ENCODE measurements around the gene RBM7.
A peak's percentile ranks its signal among the peaks of the same experiment; 100 is the strongest.

RBM7 gene, protein sequence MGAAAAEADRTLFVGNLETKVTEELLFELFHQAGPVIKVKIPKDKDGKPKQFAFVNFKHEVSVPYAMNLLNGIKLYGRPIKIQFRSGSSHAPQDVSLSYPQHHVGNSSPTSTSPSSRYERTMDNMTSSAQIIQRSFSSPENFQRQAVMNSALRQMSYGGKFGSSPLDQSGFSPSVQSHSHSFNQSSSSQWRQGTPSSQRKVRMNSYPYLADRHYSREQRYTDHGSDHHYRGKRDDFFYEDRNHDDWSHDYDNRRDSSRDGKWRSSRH

DNA sequence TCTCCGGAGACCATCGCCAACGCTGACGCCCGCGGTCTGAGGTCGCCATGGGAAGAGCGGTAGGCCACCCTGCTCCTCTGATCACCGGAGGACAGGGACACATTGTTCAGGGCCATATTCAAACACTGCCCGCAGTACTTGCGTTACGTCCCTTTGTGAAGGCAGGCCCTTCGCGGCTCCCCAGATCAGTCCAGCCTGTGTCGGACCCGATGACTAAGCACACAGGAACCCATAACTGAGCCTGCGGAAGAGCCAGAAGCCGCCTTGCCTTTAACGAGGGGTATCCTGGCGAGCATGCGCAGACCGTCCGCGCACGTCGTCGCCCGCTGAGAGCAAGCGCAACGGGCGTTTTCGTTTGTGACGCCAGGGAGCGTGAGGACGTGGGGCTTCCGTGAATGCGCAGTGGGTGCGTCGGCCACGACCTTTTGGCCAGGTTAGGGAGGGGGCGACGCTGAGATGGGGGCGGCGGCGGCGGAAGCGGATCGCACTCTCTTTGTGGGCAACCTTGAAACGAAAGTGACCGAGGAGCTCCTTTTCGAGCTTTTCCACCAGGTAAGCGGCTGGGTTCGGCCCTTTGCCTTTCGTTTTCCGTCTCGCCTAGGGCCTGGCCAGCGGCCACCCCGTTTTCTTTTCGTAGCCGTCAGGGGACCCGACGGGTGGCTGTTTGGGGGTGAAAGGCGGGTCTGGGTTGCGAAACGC is at the start of gene RBM7, which contains the start of gene C11orf71:
TSS of gene RBM7 (plus strand) at position 451 of the 699 bp plus-strand sequence. CDS start at position 457, 6 bp downstream.
TSS of gene C11orf71 (minus strand) at position 296 of the 699 bp plus-strand sequence. CDS start at position 116, 180 bp downstream.
- DNase-seq (ENCODE audit: low read depth in 2 of 2): peak; percentile 93 to 96

DNA sequence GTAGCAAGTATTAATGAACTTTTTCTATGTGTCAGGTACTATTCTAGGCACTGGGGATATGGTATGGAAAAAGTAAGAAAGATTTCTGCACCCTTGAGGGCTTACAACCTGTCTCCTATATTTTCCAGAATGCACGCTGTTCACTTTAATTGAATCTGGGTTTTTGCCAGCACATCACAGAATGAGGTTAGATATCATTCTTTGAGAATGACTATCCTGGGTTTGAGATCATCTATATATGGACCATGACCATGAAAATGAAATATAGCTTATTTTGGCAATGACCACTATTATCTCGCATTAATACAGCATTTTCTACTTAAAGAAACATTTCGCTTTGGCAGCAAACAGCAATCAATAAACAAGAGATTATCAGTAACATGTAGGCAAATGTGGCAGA is 47.0 kb upstream of the RBM7 start:
- no peak for DNase-seq (ENCODE audit: low read depth in 2 of 2)

DNA sequence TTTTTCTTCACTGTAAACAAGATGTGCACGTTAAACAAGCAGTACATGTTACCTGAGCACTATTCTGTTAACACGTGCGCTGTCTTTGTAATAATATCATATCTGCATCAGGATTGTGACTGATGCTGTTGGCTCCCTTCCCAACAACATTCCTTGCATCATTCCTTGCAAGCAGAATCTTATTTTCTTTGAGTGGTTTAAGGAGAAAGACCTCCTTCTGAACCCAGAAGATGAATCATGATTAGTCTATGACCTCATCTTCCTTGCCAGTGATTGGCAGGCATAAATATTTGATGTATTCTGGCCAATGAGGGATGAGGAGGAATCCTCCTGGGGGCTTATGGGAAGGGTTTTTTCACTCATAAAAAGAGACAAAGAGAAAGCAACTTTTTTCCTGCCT is 46.4 kb upstream of the RBM7 start:
- no peak for DNase-seq (ENCODE audit: low read depth in 2 of 2)

DNA sequence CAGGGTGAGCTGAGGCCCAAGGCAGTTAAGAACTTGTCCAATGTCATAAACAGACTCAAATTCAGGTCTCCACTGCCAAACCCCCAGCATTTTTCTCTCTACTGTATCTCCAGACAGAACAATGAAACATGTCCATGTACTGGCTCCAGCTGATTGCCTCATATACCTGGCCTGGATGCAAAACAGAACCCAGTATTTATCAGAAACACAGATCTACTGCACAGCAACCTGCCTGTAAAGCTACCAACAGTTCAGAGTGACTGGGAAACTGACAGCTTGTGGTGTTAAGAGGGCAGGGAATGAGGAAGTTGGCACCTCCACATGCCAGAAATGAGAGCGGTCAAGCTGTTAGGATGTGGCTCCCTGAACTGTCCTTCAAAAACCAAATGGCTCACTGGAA is 41.8 kb upstream of the RBM7 start:
- no peak for DNase-seq (ENCODE audit: low read depth in 2 of 2)

DNA sequence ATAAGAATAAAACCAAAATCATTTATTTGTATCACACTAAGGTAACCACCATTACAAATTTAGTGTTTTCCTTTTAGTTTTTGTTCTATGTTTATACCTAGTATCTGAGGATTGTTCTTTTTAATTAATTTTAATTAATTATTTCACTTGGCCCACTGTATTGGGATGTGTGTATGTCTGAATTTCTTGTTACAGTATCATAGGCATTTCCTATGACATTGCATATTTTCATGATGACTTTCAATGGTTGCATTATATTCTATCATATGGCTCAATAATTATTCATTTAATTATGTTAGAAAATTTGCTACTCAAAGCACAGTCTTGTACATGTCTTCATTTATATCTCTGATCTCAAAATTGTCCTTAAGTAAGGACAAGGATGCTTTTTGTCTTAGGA is 41.1 kb upstream of the RBM7 start:
- no peak for DNase-seq (ENCODE audit: low read depth in 2 of 2)

DNA sequence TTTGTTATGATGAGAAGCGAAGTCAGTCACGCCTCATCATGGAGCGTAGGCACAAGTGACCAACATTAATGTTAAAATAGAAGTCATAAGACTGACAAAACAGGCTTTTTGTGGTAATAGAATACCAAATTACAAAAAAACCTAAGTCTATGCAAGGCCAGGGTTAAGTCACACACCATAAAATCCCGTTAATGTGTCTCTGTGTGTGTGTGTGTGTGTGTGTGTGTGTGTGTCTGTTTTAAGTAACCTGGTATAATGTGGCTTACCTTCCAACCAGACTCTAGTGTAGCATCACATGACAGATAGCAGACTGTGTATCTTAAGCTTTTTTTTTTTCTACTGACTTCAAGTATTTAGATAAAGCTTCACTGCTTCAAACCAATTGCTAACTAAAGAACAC is 38.1 kb upstream of the RBM7 start:
- DNase-seq (ENCODE audit: low read depth in 2 of 2): no peak

DNA sequence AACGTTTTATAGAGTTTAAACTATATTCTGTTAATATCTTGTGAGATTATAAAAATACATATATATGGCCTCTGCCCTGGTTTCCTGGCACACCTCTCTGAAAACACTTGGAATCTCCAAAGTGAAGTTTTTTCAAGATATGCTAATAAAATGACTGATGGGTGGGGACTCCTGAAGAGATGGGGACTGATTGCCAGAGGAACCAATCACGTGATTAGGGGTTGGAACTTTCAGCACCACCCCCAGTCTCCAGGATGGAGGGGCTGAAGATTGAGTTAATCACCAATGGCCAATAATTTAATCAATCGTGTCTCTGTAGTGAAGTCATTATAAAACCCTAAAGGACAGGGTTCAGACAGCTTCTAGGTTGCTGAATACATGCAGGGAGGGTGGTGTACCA is 37.5 kb upstream of the RBM7 start:
- DNase-seq (ENCODE audit: low read depth in 2 of 2): no peak

DNA sequence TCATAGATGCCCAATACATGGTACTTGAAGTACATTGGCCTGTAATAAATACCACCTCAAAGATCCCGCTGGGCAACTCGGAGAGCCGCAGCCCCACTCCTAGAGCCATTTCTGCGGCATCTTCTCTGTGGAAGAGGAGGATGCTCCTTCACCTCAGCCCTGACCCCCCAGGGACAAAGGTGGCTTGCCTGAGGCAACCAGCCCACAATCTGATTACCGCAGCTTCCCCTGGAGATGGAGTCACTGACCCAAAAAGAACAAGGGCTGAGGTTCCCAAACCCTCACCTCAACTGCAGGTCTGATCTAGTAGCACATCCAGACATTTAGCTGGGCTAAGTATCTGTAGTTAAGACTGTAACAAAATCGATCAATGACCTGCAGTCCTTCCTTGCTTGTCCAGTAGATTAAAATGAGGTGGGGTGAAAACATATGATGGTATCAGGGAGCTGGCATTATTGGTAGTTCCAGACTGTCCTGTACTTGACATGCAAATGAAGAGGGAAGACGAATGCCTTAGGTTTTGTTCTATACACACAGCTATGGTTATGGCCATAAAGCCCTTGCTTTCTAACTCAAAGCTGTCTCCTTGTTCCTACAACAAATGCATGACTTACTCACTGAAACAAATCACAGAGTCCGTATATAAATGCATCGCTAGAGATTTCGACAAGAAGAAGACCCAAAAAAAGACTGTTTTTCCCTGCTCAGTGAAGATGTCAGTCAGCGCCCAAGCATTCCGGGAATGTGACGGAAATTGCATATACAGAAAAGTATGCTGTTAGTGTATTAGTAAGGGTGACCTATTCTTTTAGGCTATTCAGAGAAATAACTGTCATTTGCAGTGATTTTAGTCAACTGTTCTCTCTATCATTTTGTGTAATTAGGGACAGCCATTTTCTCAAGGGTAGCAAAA is 33.9 kb upstream of the RBM7 start:
- no peak for DNase-seq (ENCODE audit: low read depth in 2 of 2)

DNA sequence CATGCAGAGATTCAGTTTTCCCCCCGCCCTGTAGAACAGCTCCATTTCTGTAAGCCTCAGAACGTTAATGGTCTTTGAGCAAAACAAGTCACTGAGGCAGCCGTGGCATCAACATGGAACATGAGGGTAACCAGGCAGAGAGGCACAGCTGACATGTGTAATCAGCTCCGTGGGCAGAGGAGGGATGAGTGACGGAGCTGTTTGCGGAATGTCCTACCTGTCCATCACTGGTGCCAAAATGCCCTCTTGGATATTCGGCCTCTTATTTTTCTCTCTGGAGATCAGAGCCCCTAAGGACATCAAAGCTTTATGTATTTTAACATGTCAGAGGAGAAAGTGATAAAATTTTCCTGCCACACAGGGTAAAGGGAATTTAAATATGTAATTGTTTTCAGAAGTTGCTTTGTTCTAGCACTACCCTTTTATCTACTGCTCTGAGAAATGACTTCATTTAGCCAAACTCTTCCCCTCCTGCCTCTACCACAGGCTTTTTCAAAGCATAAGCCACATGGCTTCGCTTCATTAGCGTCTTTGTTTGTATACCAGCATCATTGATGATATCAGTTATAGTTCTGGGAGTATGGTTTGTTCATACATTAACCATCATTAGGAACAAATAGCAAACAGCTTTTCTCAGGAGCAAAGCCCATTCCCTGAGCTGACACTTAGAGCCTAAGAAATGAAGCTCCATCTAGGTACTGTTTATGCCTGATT is 33.1 kb upstream of the RBM7 start:
- DNase-seq (ENCODE audit: low read depth in 2 of 2): no peak

DNA sequence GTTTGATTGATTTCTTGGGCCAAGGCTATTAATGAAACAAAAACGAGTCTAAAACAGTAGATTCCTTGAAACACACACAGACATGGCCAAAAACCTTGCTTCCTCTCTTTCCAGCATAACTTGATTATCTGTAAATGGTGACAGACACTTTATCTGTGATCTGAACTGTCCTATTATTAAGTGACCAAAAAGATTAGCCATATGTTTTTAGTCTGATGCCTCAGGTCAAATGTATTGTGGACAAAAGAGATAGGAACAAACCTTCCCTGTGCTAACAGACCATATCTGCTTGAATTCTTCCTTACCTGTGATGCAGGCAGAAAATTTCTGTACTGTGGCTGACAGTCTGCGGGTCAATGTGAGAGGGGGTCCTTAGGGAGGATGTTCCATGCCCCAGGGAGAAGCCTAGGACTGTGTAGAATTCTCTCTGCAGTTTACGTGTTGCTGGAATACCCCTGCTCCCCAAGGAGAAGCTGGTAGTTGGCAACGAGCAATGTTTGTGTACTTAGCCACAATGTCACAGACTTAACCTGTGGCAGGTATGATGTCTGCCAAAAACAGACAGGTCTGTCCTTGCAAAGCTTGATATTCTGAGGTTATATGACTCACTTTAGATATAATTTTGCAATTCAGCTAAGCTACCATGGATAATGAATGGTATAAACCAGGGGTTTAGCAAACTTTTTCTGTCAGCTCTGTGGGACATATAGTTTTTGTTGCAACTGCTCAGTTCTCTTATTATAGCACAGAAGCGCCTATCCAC is 31.4 kb upstream of the RBM7 start:
- DNase-seq (ENCODE audit: low read depth in 2 of 2): no peak

DNA sequence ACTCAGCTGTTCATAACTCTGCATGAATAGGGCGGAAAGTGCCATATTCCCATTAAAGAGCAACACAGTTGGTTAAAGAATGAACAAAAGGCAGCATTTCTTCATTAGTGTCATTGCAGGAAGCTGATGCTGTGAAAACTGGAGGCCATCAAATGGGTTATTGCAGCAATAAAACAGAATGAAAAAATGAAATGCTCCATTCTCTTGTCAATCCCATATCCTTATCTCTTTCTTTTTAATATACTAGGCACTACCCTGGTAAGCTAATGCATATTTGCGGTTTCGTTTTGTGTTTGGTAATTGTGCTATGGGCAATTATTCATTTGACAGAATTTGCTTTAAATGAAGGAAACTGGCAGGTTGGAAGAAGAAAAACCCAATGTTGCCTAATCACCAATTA is 25.4 kb upstream of the RBM7 start:
- DNase-seq (ENCODE audit: low read depth in 2 of 2): no peak

DNA sequence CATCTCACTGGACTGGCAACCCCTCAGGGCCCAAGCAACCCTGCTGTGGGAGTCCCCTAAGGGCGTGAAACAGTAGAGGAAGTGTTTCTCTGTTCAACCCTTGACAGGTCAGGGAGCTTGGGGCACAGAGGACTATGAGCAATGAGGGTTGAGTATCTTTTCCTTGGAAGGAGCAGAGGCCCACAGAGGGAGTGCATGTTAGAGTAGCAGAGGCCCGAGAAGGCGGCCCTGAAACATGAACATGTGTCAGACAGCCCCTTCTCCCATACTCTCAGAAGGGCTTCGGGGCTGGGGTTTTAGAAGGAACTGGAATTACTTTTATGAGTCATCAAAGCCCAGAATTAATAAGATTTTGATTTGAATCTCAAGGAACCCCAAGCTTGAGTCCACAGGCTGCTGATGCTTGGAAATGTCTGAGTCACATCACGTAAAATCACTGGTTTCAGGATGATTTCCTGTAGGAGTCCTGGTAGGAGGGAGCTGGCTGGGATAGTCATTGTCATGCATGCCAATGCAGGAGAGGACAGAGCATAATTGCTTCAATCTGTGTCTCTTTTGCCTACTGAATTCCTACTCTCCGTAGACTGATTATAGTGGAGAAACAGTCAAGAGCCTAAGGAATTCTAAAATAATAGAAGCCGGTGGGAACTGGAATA is 22.7 kb upstream of the RBM7 start:
- DNase-seq (ENCODE audit: low read depth in 2 of 2): no peak

DNA sequence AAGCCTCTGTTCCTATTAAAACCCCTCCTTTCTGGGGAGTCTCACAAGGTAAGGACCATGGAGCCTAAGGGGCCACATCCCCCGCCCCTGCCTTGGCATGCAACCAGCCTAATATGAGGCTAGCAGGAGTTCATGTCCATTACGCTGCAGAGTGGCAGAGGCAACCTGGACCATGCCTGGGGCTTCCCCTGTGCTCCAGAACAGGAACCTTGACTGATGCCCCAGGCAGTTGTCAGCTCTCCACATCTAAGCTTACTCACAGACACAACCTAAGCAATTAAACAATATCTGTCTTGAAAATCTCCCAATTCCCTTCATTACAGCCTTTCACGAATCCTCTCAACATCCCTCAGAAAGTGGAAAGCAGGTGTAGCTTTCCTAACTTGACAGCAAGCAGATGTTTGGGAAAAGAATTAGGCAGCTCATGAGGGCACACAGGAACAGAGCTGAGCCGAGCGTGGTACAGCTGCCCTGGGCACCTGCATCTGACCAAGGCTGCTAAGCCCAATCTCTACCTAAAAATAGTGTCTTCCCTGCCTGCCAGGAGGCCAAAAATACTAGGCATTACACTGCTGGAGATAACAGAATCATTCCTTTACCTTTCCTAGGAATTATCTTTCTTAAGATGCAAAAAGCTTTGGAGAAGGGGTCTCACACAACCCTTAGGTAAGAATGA is 20.9 kb upstream of the RBM7 start:
- DNase-seq (ENCODE audit: low read depth in 2 of 2): no peak

DNA sequence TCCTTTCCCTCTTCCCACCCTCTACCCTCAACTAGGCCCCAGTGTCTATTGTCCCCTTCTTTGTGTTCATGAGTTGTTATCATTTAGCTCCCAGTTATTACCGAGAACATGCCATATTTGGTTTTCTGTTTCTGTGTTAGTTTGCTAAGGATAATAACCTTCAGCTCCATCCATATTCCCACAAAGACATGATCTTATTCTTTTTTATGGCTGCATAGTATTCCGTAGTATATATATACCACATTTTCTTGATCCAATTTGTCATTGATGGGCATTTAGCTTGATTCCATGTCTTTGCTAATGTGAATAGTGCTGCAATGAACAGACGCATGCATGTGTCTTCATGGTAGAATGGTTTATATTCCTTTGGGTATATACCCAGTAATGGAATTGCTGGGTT is 18.0 kb upstream of the RBM7 start:
- DNase-seq (ENCODE audit: low read depth in 2 of 2): no peak

DNA sequence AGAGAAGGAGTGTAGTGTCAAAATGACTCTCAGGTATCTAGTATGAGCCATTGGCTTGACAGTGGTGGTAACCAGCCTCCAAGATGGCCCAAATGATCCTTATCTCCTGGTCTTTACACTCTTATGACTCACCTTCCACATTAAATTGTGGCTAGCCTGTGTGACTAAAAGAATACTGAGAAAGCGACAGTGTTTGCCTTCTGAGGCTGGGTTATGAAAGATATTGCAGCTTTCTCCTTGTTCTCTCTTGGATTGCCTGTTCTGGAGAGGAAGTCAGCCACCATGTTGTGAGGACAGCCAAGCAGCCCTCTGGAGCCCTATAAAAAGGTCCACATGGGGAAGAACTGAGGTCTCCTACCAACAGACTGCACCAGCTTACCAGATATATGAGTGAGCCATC is 16.0 kb upstream of the RBM7 start:
- no peak for DNase-seq (ENCODE audit: low read depth in 2 of 2)

DNA sequence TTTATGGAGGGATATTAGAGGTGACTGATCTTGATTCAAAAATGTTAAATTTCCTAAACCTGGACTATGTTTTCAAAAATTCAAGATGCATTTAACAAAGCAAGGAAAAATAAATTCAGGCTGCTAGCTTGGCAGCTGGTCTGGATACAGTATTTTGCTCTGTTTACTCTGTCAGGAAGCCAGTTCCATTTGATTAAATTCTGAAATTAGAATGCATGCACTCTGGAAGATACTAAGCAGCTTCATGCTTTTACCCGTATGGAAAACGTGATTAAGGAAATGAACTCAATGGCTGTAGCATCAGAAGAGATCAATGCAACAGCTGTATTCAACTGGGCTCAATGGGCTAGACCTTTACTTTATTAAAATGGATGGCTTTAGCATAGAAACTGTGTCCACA is 14.3 kb upstream of the RBM7 start:
- DNase-seq (ENCODE audit: low read depth in 2 of 2): no peak

DNA sequence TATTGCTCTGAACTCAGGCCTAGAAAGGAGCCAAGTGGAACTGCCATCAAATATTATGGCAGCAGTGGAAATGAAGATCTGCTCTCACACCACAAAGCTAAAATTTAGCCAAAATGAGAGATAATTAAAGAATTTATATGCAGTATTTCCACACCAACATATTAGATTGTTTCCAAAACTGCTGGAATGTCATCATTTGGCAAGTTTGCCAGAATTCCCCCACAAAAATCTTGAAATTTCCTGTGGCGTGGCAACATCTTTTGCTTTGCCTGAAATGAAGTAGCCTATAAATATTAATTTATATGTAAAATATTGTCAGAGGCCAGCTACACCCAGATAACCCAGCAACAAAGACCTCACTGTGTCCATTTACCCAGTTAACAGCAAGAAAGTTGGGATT is 13.9 kb upstream of the RBM7 start:
- no peak for DNase-seq (ENCODE audit: low read depth in 2 of 2)

DNA sequence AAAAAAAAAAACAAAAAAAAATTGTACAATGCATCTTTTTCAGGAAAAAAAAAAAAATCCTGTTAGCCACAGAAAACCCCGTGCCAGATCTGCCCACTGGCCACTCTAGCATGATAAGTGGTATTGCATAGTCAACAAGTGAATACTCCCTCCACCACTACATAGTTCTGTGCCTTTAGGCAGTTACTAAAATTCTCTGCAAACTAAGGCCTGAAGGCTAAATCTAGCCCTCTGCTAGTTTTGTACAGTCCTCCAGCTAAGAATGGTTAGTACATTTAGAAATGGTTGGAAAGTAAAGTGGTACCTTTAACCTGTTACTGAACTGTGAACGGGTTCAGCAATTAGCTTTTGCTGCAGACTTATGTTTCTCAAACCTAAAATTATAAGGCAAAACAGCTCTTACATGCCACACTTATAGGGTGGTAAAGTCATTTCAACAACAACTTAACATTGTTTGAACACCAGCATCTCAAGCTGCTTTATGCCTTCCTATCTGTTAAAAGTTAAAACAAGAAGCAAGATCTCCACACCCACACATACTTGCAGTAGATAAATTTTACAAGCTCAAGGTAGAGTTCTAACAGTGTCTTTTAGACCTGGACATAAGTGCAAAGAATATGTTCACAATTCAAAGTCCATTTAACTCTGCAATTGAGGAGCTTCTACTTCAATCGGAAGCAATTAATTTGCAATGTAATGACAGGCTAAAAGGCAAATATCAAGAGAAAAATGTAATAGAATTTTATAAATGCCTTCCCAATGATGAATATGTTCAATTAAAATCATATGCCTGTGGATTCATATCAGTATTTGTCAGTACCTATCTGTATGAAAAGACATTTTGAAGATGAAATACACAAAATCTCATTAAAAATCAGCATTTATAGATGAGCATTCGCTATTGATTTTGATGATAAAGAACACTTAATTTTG is 7.5 kb upstream of the RBM7 start:
- DNase-seq (ENCODE audit: low read depth in 2 of 2): no peak

DNA sequence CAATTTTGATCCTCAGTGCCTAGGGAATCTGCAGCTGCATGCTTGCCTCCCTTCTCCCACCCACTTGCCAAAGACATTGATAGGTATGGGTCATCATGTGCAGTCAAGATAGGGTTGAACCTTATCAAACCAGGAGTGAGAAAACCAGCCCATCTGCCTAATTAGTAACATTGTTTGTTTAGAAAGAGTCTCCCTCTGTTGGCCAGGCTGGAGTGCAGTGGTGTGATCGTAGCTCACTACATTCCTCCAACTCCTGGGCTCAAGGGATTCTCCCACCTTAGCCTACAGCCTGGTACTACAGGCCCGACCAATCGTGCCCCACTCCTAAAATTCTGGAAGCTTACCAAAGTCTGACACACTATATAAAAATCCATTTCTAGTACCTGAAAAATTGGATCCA is 4.7 kb upstream of the RBM7 start:
- DNase-seq (ENCODE audit: low read depth in 2 of 2): no peak

Measured in stimulated activated CD4-positive, alpha-beta T cell treated with anti-CD3 and anti-CD28 coated beads, Interleukin-12 subunit alpha, Interleukin-12 subunit beta, amount 100 ng/mL, for 24 hours (primary cell).